ENCODE data around the gene MBD5.

Gene MBD5

GRCh38 chr2:148221926-148222325 is 201.0 kb downstream of the MBD5 start:
- Histone ChIP-seq H3K9me3 (ENCODE audit: insufficient read depth, low read depth, low read length) (peaks cover 14% of the 10 kb centered on the region; the same call in 1 of the 2 replicates), H3K4me3 (ENCODE audit: low read length) (no peak overlapping the region), H3K36me3 (ENCODE audit: insufficient read depth, low read length) (no peaks in the 10 kb centered on the region), H3K27me3 (ENCODE audit: insufficient read depth, low read length) (no peaks in the 10 kb centered on the region), H3K4me1 (ENCODE audit: insufficient read depth, low read length) (no peaks in the 10 kb centered on the region), H3K9ac (ENCODE audit: low read depth, low read length) (no peak overlapping the region), H3K27ac (ENCODE audit: low read depth, low read length) (no peak overlapping the region)
- 95% methylated on average over 2 of the region's 2 CpGs for WGBS

- H3K9me3 ChIP-seq (ENCODE audit: insufficient read depth, low read depth, low read length): peaks cover 2% of the 10 kb centered on the region; the same call in 1 of the 2 replicates
- no peak overlapping the region for H3K9ac ChIP-seq (ENCODE audit: low read depth, low read length)
- no peak overlapping the region for H3K27ac ChIP-seq (ENCODE audit: low read depth, low read length)
- peaks cover 4% of the 10 kb centered on the region; the same call in 1 of the 2 replicates for H3K36me3 ChIP-seq (ENCODE audit: insufficient read depth, low read length)
- no peaks in the 10 kb centered on the region for H3K27me3 ChIP-seq (ENCODE audit: insufficient read depth, low read length)
- H3K4me1 ChIP-seq (ENCODE audit: insufficient read depth, low read length): no peaks in the 10 kb centered on the region
- no peak overlapping the region for H3K4me3 ChIP-seq (ENCODE audit: low read length)
- WGBS: 94% methylated on average over 3 of the region's 3 CpGs
These were observed 211.0 kb downstream of the MBD5 start for GRCh38 chr2:148231858-148232257.

GRCh38 chr2:148234143-148234542 is 213.3 kb downstream of the MBD5 start:
- Histone ChIP-seq H3K4me3 (ENCODE audit: low read length) (no peak overlapping the region), H3K4me1 (ENCODE audit: insufficient read depth, low read length) (no peaks in the 10 kb centered on the region), H3K27ac (ENCODE audit: low read depth, low read length) (no peak overlapping the region), H3K9me3 (ENCODE audit: insufficient read depth, low read depth, low read length) (peaks cover 2% of the 10 kb centered on the region; the same call in 1 of the 2 replicates), H3K36me3 (ENCODE audit: insufficient read depth, low read length) (peaks cover 12% of the 10 kb centered on the region; the same call in 1 of the 2 replicates), H3K27me3 (ENCODE audit: insufficient read depth, low read length) (no peaks in the 10 kb centered on the region), H3K9ac (ENCODE audit: low read depth, low read length) (no peak overlapping the region)
- WGBS: no CpG with 5 or more reads among the region's 1 CpG

GRCh38 chr2:148237911-148238310 is 217.0 kb downstream of the MBD5 start:
- Histone ChIP-seq H3K27me3 (ENCODE audit: insufficient read depth, low read length) (no peaks in the 10 kb centered on the region), H3K9me3 (ENCODE audit: insufficient read depth, low read depth, low read length) (peaks cover 2% of the 10 kb centered on the region; the same call in 1 of the 2 replicates), H3K4me3 (ENCODE audit: low read length) (no peak overlapping the region), H3K36me3 (ENCODE audit: insufficient read depth, low read length) (peaks cover 17% of the 10 kb centered on the region; the same call in 1 of the 2 replicates), H3K9ac (ENCODE audit: low read depth, low read length) (no peak overlapping the region), H3K4me1 (ENCODE audit: insufficient read depth, low read length) (no peaks in the 10 kb centered on the region), H3K27ac (ENCODE audit: low read depth, low read length) (no peak overlapping the region)

- H3K9me3 ChIP-seq (ENCODE audit: insufficient read depth, low read depth, low read length): peaks cover 2% of the 10 kb centered on the region; the same call in 1 of the 2 replicates
- no peaks in the 10 kb centered on the region for H3K4me1 ChIP-seq (ENCODE audit: insufficient read depth, low read length)
- H3K9ac ChIP-seq (ENCODE audit: low read depth, low read length): no peak overlapping the region
- H3K27me3 ChIP-seq (ENCODE audit: insufficient read depth, low read length): no peaks in the 10 kb centered on the region
- no peak overlapping the region for H3K27ac ChIP-seq (ENCODE audit: low read depth, low read length)
- peaks cover 17% of the 10 kb centered on the region; the same call in 1 of the 2 replicates for H3K36me3 ChIP-seq (ENCODE audit: insufficient read depth, low read length)
- H3K4me3 ChIP-seq (ENCODE audit: low read length): no peak overlapping the region
- 98% methylated on average over 4 of the region's 4 CpGs for WGBS
These were observed 217.7 kb downstream of the MBD5 start for GRCh38 chr2:148238561-148238960.

- Histone ChIP-seq H3K27ac (ENCODE audit: low read depth, low read length) (no peak overlapping the region), H3K4me3 (ENCODE audit: low read length) (no peak overlapping the region), H3K36me3 (ENCODE audit: insufficient read depth, low read length) (peaks cover 17% of the 10 kb centered on the region; the same call in 1 of the 2 replicates), H3K27me3 (ENCODE audit: insufficient read depth, low read length) (no peaks in the 10 kb centered on the region), H3K4me1 (ENCODE audit: insufficient read depth, low read length) (no peaks in the 10 kb centered on the region), H3K9ac (ENCODE audit: low read depth, low read length) (no peak overlapping the region), H3K9me3 (ENCODE audit: insufficient read depth, low read depth, low read length) (peaks cover 2% of the 10 kb centered on the region; the same call in 1 of the 2 replicates)
- whole genome bisulfite sequencing: 94% methylated on average over 1 of the region's 1 CpG
These were observed 219.9 kb downstream of the MBD5 start for GRCh38 chr2:148240838-148241237.

GRCh38 chr2:148244593-148245292 is 223.9 kb downstream of the MBD5 start:
- Histone ChIP-seq H3K4me1 (ENCODE audit: insufficient read depth, low read length) (no peaks in the 10 kb centered on the region), H3K4me3 (ENCODE audit: low read length) (no peak overlapping the region), H3K36me3 (ENCODE audit: insufficient read depth, low read length) (no peaks in the 10 kb centered on the region), H3K9ac (ENCODE audit: low read depth, low read length) (no peak overlapping the region), H3K27ac (ENCODE audit: low read depth, low read length) (no peak overlapping the region), H3K27me3 (ENCODE audit: insufficient read depth, low read length) (no peaks in the 10 kb centered on the region), H3K9me3 (ENCODE audit: insufficient read depth, low read depth, low read length) (no peaks in the 10 kb centered on the region)
- WGBS: 97% methylated on average over 4 of the region's 5 CpGs

- Histone ChIP-seq H3K4me3 (ENCODE audit: low read length) (no peak overlapping the region), H3K9me3 (ENCODE audit: insufficient read depth, low read depth, low read length) (peaks cover 32% of the 10 kb centered on the region), H3K36me3 (ENCODE audit: insufficient read depth, low read length) (no peaks in the 10 kb centered on the region; the same call in 1 of the 2 replicates), H3K9ac (ENCODE audit: low read depth, low read length) (no peak overlapping the region), H3K27ac (ENCODE audit: low read depth, low read length) (no peak overlapping the region), H3K27me3 (ENCODE audit: insufficient read depth, low read length) (no peaks in the 10 kb centered on the region), H3K4me1 (ENCODE audit: insufficient read depth, low read length) (no peaks in the 10 kb centered on the region)
- 95% methylated on average over 5 of the region's 5 CpGs for WGBS
These were observed 231.1 kb downstream of the MBD5 start for GRCh38 chr2:148251993-148252392.

GRCh38 chr2:148252646-148253045 is 231.8 kb downstream of the MBD5 start:
- Histone ChIP-seq H3K36me3 (ENCODE audit: insufficient read depth, low read length) (no peaks in the 10 kb centered on the region; the same call in 1 of the 2 replicates), H3K9ac (ENCODE audit: low read depth, low read length) (no peak overlapping the region), H3K27ac (ENCODE audit: low read depth, low read length) (no peak overlapping the region), H3K27me3 (ENCODE audit: insufficient read depth, low read length) (no peaks in the 10 kb centered on the region), H3K4me1 (ENCODE audit: insufficient read depth, low read length) (no peaks in the 10 kb centered on the region), H3K9me3 (ENCODE audit: insufficient read depth, low read depth, low read length) (peaks cover 32% of the 10 kb centered on the region), H3K4me3 (ENCODE audit: low read length) (no peak overlapping the region)
- WGBS: 94% methylated on average over 2 of the region's 2 CpGs

- WGBS: 95% methylated on average over 6 of the region's 6 CpGs
These were observed 232.8 kb downstream of the MBD5 start for GRCh38 chr2:148253685-148254084.

GRCh38 chr2:148255929-148256328 is 235.0 kb downstream of the MBD5 start:
- Histone ChIP-seq H3K36me3 (ENCODE audit: insufficient read depth, low read length) (peaks cover 6% of the 10 kb centered on the region; the same call in 1 of the 2 replicates), H3K4me1 (ENCODE audit: insufficient read depth, low read length) (no peaks in the 10 kb centered on the region), H3K9ac (ENCODE audit: low read depth, low read length) (no peak overlapping the region), H3K27me3 (ENCODE audit: insufficient read depth, low read length) (no peaks in the 10 kb centered on the region), H3K27ac (ENCODE audit: low read depth, low read length) (no peak overlapping the region), H3K4me3 (ENCODE audit: low read length) (no peak overlapping the region), H3K9me3 (ENCODE audit: insufficient read depth, low read depth, low read length) (peaks cover 48% of the 10 kb centered on the region)
- 95% methylated on average over 8 of the region's 8 CpGs for WGBS

More at GRCh38 chr2:148253685-148254084, 232.8 kb downstream of the MBD5 start:
- H3K9me3 ChIP-seq (ENCODE audit: insufficient read depth, low read depth, low read length): peaks cover 32% of the 10 kb centered on the region
- no peak overlapping the region for H3K9ac ChIP-seq (ENCODE audit: low read depth, low read length)
- no peak overlapping the region for H3K27ac ChIP-seq (ENCODE audit: low read depth, low read length)
- H3K4me1 ChIP-seq (ENCODE audit: insufficient read depth, low read length): no peaks in the 10 kb centered on the region
- no peak overlapping the region for H3K4me3 ChIP-seq (ENCODE audit: low read length)
- H3K36me3 ChIP-seq (ENCODE audit: insufficient read depth, low read length): no peaks in the 10 kb centered on the region; the same call in 1 of the 2 replicates
- H3K27me3 ChIP-seq (ENCODE audit: insufficient read depth, low read length): no peaks in the 10 kb centered on the region
